ENCODE measurements around the gene PIPOX. TPM values are rescaled to one million over a fixed set of nuclear protein-coding genes. Genes with fewer than 3 reads are reported as not detected.
A peak's percentile ranks its signal among the peaks of the same experiment; 100 is the strongest.

Gene PIPOX
- polyA plus RNA-seq, 3 donors = 0.30 to 0.56 TPM; not detected in 1

GRCh38 chr17:29050176-29050575 is 7.2 kb downstream of the PIPOX start:
- WGBS (ENCODE audit: insufficient coverage) = 90% methylated on average over 3 of the region's 5 CpGs
- Histone ChIP-seq H2AFZ (ENCODE audit: insufficient read depth, low read depth, low read length, poor library complexity, severe bottlenecking) (no peak overlapping the region), H3K9me3 (replicated peaks in 1 of 2; ENCODE audit: control insufficient read depth in 1 of 2, insufficient read depth in 1 of 2, low read length in 2 of 2) (no peaks in the 10 kb centered on the region), H3K27me3 (ENCODE audit: control insufficient read depth in 2 of 2, insufficient read depth in 2 of 2, low read length in 2 of 2) (no peaks in the 10 kb centered on the region), H3K4me2 (replicated peaks; ENCODE audit: extremely low read depth, low read length, poor library complexity, severe bottlenecking) (no peak overlapping the region), H3K27ac (ENCODE audit: low read depth in 1 of 2, low read length in 2 of 2) (no peak overlapping the region), H3K4me3 (replicated peaks in 1 of 3; ENCODE audit: low read depth in 2 of 3, low read length in 3 of 3) (no peak overlapping the region), H3K4me1 (ENCODE audit: control insufficient read depth in 1 of 2, insufficient read depth in 2 of 2, low read length in 2 of 2) (peaks cover 14 to 17% of the 10 kb centered on the region in 2 donors), H3K79me2 (ENCODE audit: insufficient read depth, low read length) (no peaks in the 10 kb centered on the region), H3K9ac (ENCODE audit: insufficient read depth, low read length, poor library complexity, severe bottlenecking) (no peak overlapping the region), H3K36me3 (replicated peaks in 1 of 2; ENCODE audit: control insufficient read depth in 1 of 2, insufficient read depth in 2 of 2, low read length in 2 of 2) (no peaks in the 10 kb centered on the region), H4K20me1 (ENCODE audit: insufficient read depth, low read length) (no peaks in the 10 kb centered on the region)
- peaks cover 14% of the 10 kb centered on the region for H3K4me1 Mint-ChIP-seq
- peaks cover 0 to 3% of the 10 kb centered on the region in 2 donors for H3K36me3 Mint-ChIP-seq
- H3K9me3 Mint-ChIP-seq = peaks cover 0 to 1% (median 0%) of the 10 kb centered on the region in 7 donors
- H3K27me3 Mint-ChIP-seq (ENCODE audit: low read depth in 3 of 3) = peaks cover 2 to 8% (median 3%) of the 10 kb centered on the region in 3 donors
- no peak for TF ChIP-seq CTCF (IDR thresholded peaks at IDR 0.05)
- DNase-seq = no peak
- H3K4me3 Mint-ChIP-seq = no peak overlapping the region
- peak overlapping the region in 1 of 7 donors; percentile 42 for H3K27ac Mint-ChIP-seq
- intact Hi-C loops (cut with micrococcal nuclease) = no loop called here

- Histone ChIP-seq H3K9me3 (replicated peaks in 1 of 2; ENCODE audit: control insufficient read depth in 1 of 2, insufficient read depth in 1 of 2, low read length in 2 of 2) (no peaks in the 10 kb centered on the region), H3K27me3 (ENCODE audit: control insufficient read depth in 2 of 2, insufficient read depth in 2 of 2, low read length in 2 of 2) (no peaks in the 10 kb centered on the region), H4K20me1 (ENCODE audit: insufficient read depth, low read length) (no peaks in the 10 kb centered on the region), H3K79me2 (ENCODE audit: insufficient read depth, low read length) (no peaks in the 10 kb centered on the region), H3K4me2 (replicated peaks; ENCODE audit: extremely low read depth, low read length, poor library complexity, severe bottlenecking) (no peak overlapping the region), H2AFZ (ENCODE audit: insufficient read depth, low read depth, low read length, poor library complexity, severe bottlenecking) (no peak overlapping the region), H3K27ac (ENCODE audit: low read depth in 1 of 2, low read length in 2 of 2) (no peak overlapping the region), H3K36me3 (replicated peaks in 1 of 2; ENCODE audit: control insufficient read depth in 1 of 2, insufficient read depth in 2 of 2, low read length in 2 of 2) (no peaks in the 10 kb centered on the region), H3K4me3 (replicated peaks in 1 of 3; ENCODE audit: low read depth in 2 of 3, low read length in 3 of 3) (no peak overlapping the region), H3K9ac (ENCODE audit: insufficient read depth, low read length, poor library complexity, severe bottlenecking) (no peak overlapping the region), H3K4me1 (ENCODE audit: control insufficient read depth in 1 of 2, insufficient read depth in 2 of 2, low read length in 2 of 2) (peaks cover 6 to 8% of the 10 kb centered on the region in 2 donors)
- intact Hi-C loops (cut with micrococcal nuclease) = no loop called here
- Mint-ChIP-seq H3K27me3 (ENCODE audit: low read depth in 3 of 3) (peaks cover 3 to 10% (median 4%) of the 10 kb centered on the region in 3 donors), H3K9me3 (peaks cover 0 to 1% (median 0%) of the 10 kb centered on the region in 7 donors), H3K27ac (no peak overlapping the region), H3K36me3 (no peaks in the 10 kb centered on the region), H3K4me1 (peaks cover 6% of the 10 kb centered on the region), H3K4me3 (no peak overlapping the region)
- 93% methylated on average over 3 of the region's 12 CpGs for WGBS (ENCODE audit: insufficient coverage)
- no peak for DNase-seq
- TF ChIP-seq CTCF (IDR thresholded peaks at IDR 0.05) = no peak
Observed at GRCh38 chr17:29051194-29051593, 8.3 kb downstream of the PIPOX start.

Measured in CD14-positive monocyte (primary cell).